Activated naive CD8-positive, alpha-beta T cell treated with anti-CD3 and anti-CD28 coated beads, Interleukin-2, amount 10 ng/mL, durations not matched to agents 7 days and 5 days (primary cell): ENCODE results near the gene KIAA1671. TPM values are rescaled to one million over a fixed set of nuclear protein-coding genes. Genes with fewer than 3 reads are reported as not detected.

Source experiments
- ATAC-seq: fragments of 150-1000 bp; cut with Tn5 transposase; one replicate; pipeline ENCODE4 v1.10.0; 2021; ENCODE audit warnings: low read depth, moderate library complexity
- POLR2A ChIA-PET: fragments of 350-600 bp; sonication (Branson Sonifier 250); formaldehyde crosslinking; loops from one replicate; lab custom pipeline; 2021; ENCODE audit warnings: antibody characterized with exemption; lab: Charles Lee
- DNase-seq: peaks from one replicate; pipeline ENCODE4 v3.0.0; 2021
- H3K27ac Mint-ChIP-seq: one replicate; pipeline ENCODE4 v1.8.0; 2022; ENCODE audit warnings: mild to moderate bottlenecking, mixed read lengths
- H3K27me3 Mint-ChIP-seq: one replicate; pipeline ENCODE4 v1.8.0; 2022; ENCODE audit warnings: mild to moderate bottlenecking, moderate library complexity, mixed read lengths
- H3K36me3 Mint-ChIP-seq: one replicate; pipeline ENCODE4 v1.8.0; 2021; ENCODE audit warnings: mild to moderate bottlenecking, mixed read lengths
- H3K4me1 Mint-ChIP-seq: one replicate; pipeline ENCODE4 v1.8.0; 2021; ENCODE audit warnings: mixed read lengths
- H3K4me3 Mint-ChIP-seq: one replicate; pipeline ENCODE4 v1.8.0; 2022; ENCODE audit warnings: mild to moderate bottlenecking, moderate library complexity, mixed read lengths
- H3K9me3 Mint-ChIP-seq: one replicate; pipeline ENCODE4 v1.8.0; 2021; ENCODE audit warnings: mixed read lengths
- total RNA-seq, 2 experiments: library from RNA; stranded (reverse); gene quantifications; one replicate each; pipeline ENCODE4 v1.2.3, GENCODE V29; 2021

The KIAA1671 gene
- total RNA-seq, 2 experiments from 2014 or later: 10.0 to 10.5 TPM

GRCh38 chr22:25146906-25147641 is 194.6 kb downstream of the KIAA1671 start:
- H3K27me3 Mint-ChIP-seq: no peaks in the 10 kb centered on the region
- H3K4me1 Mint-ChIP-seq: no peaks in the 10 kb centered on the region
- POLR2A ChIA-PET: no interaction called here
- no peaks in the 10 kb centered on the region for H3K9me3 Mint-ChIP-seq
- H3K4me3 Mint-ChIP-seq: no peak overlapping the region
- DNase-seq (no peak), ATAC-seq (no peak)
- no peak overlapping the region for H3K27ac Mint-ChIP-seq
- no peaks in the 10 kb centered on the region for H3K36me3 Mint-ChIP-seq

- DNase-seq (no peak), ATAC-seq (no peak)
- Mint-ChIP-seq H3K27me3 (no peaks in the 10 kb centered on the region), H3K36me3 (no peaks in the 10 kb centered on the region), H3K4me3 (no peak overlapping the region), H3K9me3 (no peaks in the 10 kb centered on the region), H3K4me1 (no peaks in the 10 kb centered on the region), H3K27ac (no peak overlapping the region)
- POLR2A ChIA-PET: no interaction called here
These were observed 195.1 kb downstream of the KIAA1671 start for GRCh38 chr22:25147642-25147928.

- POLR2A ChIA-PET: no interaction called here
- H3K4me1 Mint-ChIP-seq: no peaks in the 10 kb centered on the region
- H3K36me3 Mint-ChIP-seq: no peaks in the 10 kb centered on the region
- no peak overlapping the region for H3K4me3 Mint-ChIP-seq
- DNase-seq (no peak), ATAC-seq (no peak)
- H3K27ac Mint-ChIP-seq: no peak overlapping the region
- H3K27me3 Mint-ChIP-seq: no peaks in the 10 kb centered on the region
- H3K9me3 Mint-ChIP-seq: no peaks in the 10 kb centered on the region
These were observed 195.7 kb downstream of the KIAA1671 start for GRCh38 chr22:25148149-25148691.

GRCh38 chr22:25149014-25149413 is 196.5 kb downstream of the KIAA1671 start:
- Mint-ChIP-seq H3K27me3 (no peaks in the 10 kb centered on the region), H3K4me3 (no peak overlapping the region), H3K9me3 (no peaks in the 10 kb centered on the region), H3K27ac (no peak overlapping the region), H3K36me3 (no peaks in the 10 kb centered on the region), H3K4me1 (no peaks in the 10 kb centered on the region)
- POLR2A ChIA-PET: no interaction called here
- ATAC-seq (no peak), DNase-seq (no peak)

DNA sequence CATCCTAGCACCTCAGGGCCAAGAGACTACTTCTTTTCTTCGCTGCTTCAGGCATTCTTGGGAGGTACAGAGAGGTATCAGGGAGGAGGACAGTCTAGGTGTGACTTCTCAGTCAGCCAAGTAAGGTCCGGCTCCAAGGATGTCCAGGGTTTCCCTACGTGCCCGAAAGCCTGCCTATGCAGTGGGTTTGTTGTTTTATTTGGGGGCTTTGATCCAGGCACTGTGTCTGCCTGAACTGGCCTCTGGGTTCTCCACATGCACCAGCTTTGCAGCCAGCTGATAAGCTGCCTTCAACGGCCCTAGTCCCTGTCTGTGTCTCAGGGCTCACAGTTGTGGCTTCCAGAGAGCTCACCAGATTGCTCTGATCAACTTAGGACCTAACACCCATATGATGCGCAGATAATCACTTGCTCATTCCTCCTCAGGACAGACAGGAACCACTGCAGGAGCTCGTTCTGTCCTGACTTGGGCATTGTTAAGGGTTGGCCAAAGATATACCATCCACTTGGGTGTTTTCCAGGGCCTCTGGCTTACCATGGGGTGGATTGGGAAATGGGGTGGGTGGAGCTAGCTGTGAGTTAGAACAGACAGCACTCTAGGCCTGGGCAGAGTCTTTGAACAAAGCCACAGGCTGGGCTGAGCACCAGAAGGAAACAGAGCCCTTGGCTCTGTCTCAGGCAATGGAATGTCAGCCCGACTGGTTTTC is 201.6 kb downstream of the KIAA1671 start:
- Mint-ChIP-seq H3K27me3 (no peaks in the 10 kb centered on the region), H3K27ac (no peak overlapping the region), H3K4me3 (no peak overlapping the region), H3K9me3 (no peaks in the 10 kb centered on the region), H3K36me3 (no peaks in the 10 kb centered on the region), H3K4me1 (no peaks in the 10 kb centered on the region)
- DNase-seq (no peak), ATAC-seq (no peak)
- POLR2A ChIA-PET: no interaction called here

DNA sequence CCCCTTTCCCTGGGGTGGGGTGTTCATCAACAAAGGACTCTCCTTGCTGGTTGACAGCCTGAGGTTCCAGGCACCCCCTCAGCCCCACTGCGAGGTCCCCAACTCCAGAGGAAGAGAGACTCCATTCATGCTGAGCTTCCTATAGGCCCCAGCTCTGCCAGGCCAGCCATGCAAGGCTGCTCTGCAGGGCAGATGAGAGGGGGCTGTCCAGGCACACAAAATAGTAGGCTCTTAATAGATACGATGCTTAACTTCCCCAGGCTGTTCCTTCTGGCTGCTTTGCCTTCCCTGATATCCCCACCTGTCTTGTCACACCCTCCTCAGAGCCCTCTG is 202.1 kb downstream of the KIAA1671 start:
- no peaks in the 10 kb centered on the region for H3K4me1 Mint-ChIP-seq
- POLR2A ChIA-PET: no interaction called here
- ATAC-seq (no peak), DNase-seq (no peak)
- no peaks in the 10 kb centered on the region for H3K27me3 Mint-ChIP-seq
- no peaks in the 10 kb centered on the region for H3K9me3 Mint-ChIP-seq
- no peak overlapping the region for H3K4me3 Mint-ChIP-seq
- no peaks in the 10 kb centered on the region for H3K36me3 Mint-ChIP-seq
- no peak overlapping the region for H3K27ac Mint-ChIP-seq

GRCh38 chr22:25156736-25157135 is 204.2 kb downstream of the KIAA1671 start:
- no peaks in the 10 kb centered on the region for H3K4me1 Mint-ChIP-seq
- no peak overlapping the region for H3K4me3 Mint-ChIP-seq
- DNase-seq: no peak
- H3K36me3 Mint-ChIP-seq: no peaks in the 10 kb centered on the region
- H3K9me3 Mint-ChIP-seq: no peaks in the 10 kb centered on the region
- no peak overlapping the region for H3K27ac Mint-ChIP-seq
- no peak for ATAC-seq
- POLR2A ChIA-PET: no interaction called here
- no peaks in the 10 kb centered on the region for H3K27me3 Mint-ChIP-seq

DNA sequence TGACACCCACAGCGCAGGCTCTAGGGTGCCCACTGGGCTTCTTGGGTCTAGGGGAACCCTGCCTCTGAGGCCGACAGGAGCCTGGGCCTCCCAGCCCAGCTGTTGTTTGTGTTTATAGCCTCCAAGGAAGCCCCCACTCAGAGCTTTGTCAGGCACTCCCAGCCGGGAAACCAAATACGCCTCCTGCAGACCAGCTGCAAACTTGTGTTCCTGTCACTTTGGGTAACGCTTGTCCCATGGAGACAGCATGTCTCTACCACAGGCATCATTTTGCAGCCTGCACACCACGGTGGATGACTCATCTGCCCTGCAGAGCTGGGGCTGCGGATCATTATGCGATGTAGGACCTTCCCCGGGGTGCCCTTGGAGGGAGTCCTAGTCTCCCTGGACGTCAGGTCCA is 206.5 kb downstream of the KIAA1671 start:
- ATAC-seq (no peak), DNase-seq (no peak)
- H3K4me3 Mint-ChIP-seq: no peak overlapping the region
- no peaks in the 10 kb centered on the region for H3K4me1 Mint-ChIP-seq
- no peaks in the 10 kb centered on the region for H3K36me3 Mint-ChIP-seq
- no peak overlapping the region for H3K27ac Mint-ChIP-seq
- no peaks in the 10 kb centered on the region for H3K27me3 Mint-ChIP-seq
- no peaks in the 10 kb centered on the region for H3K9me3 Mint-ChIP-seq
- POLR2A ChIA-PET: no interaction called here

DNA sequence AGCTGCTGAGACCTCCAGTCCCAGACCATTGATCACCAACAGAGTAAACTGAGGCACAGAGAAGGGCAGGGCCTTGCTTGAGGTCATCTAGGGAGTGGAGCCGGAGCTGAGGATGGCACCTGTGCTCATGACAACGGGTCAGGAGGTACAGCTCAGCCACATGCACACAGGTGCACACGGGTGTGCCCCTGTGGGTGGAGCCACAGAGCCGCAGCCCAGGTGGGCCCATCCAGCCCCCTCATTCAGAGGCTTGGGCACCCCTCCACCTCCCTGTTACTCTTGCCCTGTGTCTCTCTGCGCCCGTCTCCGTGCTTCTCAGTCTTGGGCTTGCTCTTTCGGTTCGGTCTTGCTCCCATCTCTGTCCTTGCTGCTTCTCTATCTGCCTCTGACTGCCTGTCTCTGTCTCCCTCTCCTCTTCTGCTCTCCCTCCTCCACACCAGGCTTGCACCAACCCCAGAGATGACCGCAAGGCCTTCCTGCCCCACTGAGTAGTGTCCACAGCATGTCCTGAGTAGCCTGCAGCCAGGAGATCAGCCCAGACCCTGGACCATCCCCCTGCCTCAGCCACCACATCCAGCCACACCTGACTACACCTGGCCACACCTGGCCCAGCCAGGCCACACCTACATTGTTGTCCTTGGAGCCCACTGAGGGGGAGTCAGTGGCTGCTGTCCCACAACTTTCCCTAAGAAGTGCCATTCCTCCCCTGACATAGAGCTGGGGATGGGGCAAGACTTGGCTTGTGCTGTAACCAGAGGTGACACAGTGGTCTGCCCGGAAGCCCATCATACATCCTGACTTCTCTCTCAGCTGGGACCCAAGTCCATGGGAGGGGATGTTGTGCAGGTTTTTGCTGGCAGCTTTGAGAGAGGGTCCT is 207.8 kb downstream of the KIAA1671 start:
- DNase-seq (no peak), ATAC-seq (no peak)
- POLR2A ChIA-PET: no interaction called here
- Mint-ChIP-seq H3K4me1 (peaks cover 4% of the 10 kb centered on the region), H3K36me3 (no peaks in the 10 kb centered on the region), H3K9me3 (no peaks in the 10 kb centered on the region), H3K4me3 (no peak overlapping the region), H3K27me3 (no peaks in the 10 kb centered on the region), H3K27ac (no peak overlapping the region)

DNA sequence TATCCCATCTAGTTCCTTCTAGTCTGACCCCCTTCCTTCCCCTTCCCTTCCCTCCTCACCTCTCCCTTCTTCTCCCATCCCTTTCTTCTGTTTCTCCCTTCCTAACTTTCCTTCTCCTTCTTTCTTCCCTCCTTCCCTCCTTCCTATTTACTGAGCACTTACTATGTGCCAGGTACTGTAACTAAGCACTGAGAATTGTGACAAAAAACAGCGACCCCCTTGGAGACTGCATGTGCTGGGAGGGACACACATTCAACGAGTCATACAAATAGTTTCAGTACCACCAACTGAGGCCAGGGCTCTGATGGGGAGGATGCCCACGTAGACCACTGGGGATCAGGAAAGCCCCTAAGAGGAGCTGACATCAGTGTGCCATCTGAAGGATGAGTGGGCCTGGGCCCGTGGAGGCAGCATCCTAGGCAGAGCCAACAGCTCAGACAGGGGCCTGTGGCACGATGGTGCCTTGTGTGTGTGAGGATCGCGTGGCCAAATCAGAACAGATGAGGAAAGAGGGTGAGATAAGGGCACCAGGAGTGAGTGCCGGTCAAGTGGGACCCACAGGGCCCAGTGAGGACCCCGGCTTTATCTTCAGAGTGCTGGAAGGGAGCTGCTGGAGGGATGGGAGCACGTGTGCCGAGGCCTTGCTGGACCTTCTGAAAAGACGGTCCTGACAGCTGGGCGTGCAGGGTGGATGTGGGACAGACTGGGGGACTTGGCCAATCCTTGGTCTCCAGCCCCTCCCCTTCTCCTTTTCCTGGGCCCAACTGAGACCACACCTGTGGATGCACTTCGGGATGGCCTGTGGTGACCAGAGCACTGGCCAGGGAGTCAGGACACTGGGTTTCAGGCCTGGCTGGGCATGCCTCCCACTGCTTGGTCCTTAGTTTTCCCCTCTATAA is 208.8 kb downstream of the KIAA1671 start:
- Mint-ChIP-seq H3K4me3 (no peak overlapping the region), H3K27ac (no peak overlapping the region), H3K27me3 (no peaks in the 10 kb centered on the region), H3K36me3 (no peaks in the 10 kb centered on the region), H3K4me1 (peaks cover 4% of the 10 kb centered on the region), H3K9me3 (no peaks in the 10 kb centered on the region)
- POLR2A ChIA-PET: no interaction called here
- DNase-seq: no peak
- ATAC-seq: no peak

GRCh38 chr22:25161916-25162530 is 209.5 kb downstream of the KIAA1671 start:
- H3K4me3 Mint-ChIP-seq: no peak overlapping the region
- POLR2A ChIA-PET: no interaction called here
- no peak for ATAC-seq

DNA sequence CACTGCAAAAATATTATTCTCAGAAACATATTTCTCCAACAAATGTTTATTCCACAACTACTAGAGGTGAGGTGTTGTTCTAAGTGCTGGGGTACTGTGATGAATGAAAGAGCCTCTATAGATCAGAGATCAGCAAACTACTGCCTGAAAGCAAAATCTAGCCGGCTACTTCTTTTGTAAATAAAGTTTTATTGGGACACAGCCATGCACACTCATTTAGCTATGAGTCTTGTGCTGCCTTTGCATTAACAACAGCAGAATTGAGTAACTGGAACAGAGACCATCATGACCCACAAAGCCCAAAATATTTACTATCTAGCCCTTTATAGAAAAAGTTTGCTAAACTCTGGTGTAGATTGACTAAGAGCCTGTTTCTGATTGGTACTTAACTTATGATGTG is 210.0 kb downstream of the KIAA1671 start:
- no peaks in the 10 kb centered on the region for H3K36me3 Mint-ChIP-seq
- POLR2A ChIA-PET: no interaction called here
- H3K27ac Mint-ChIP-seq: no peak overlapping the region
- no peak for ATAC-seq
- peaks cover 4% of the 10 kb centered on the region for H3K4me1 Mint-ChIP-seq
- no peaks in the 10 kb centered on the region for H3K9me3 Mint-ChIP-seq
- no peak overlapping the region for H3K4me3 Mint-ChIP-seq
- DNase-seq: no peak
- H3K27me3 Mint-ChIP-seq: no peaks in the 10 kb centered on the region

More at GRCh38 chr22:25161916-25162530, 209.5 kb downstream of the KIAA1671 start:
- Mint-ChIP-seq H3K27me3 (no peaks in the 10 kb centered on the region), H3K36me3 (no peaks in the 10 kb centered on the region), H3K9me3 (no peaks in the 10 kb centered on the region), H3K4me1 (peaks cover 4% of the 10 kb centered on the region), H3K27ac (no peak overlapping the region)
- DNase-seq: no peak
